Naive thymus-derived CD4-positive, alpha-beta T cell (primary cell): ENCODE measurements around the gene CLDN9. TPM values are rescaled to one million over a fixed set of nuclear protein-coding genes. Genes with fewer than 3 reads are reported as not detected.

ENCODE experiments used
- ATAC-seq: fragments of 150-1000 bp; cut with Tn5 transposase; 2 replicates; pipeline ENCODE4 v1.10.0; 2021; ENCODE audit warnings: mild to moderate bottlenecking, moderate library complexity
- CTCF ChIA-PET: fragments of 350-600 bp; sonication (Branson Sonifier 250); formaldehyde crosslinking; loops from one replicate; lab custom pipeline; 2021; ENCODE audit warnings: antibody characterized with exemption; lab: Charles Lee
- POLR2A ChIA-PET: fragments of 350-600 bp; sonication (Branson Sonifier 250); formaldehyde crosslinking; loops from one replicate; lab custom pipeline; 2021; ENCODE audit warnings: antibody characterized with exemption, inconsistent platforms; lab: Charles Lee
- DNase-seq, 9 donors: peaks; one replicate each; pipeline versions ENCODE4 v3.0.0 to v3.0.0-alpha.2; 2020 to 2022; ENCODE audit warnings: mixed read lengths in 1 of 9
- H3K27ac ChIP-seq: one replicate; pipeline ENCODE4 v1.7.0; 2013; ENCODE audit warnings: mild to moderate bottlenecking, low read depth, low read length, moderate library complexity
- H3K27me3 ChIP-seq, 2 donors: one replicate each; pipeline ENCODE4 v1.7.0; 2013; ENCODE audit warnings: low read length in 2 of 2, mild to moderate bottlenecking in 2 of 2, moderate library complexity in 2 of 2; ENCODE audit not compliant: control insufficient read depth in 2 of 2, insufficient read depth in 2 of 2
- H3K36me3 ChIP-seq, 3 experiments: 1 replicate in 2 of 3; 2 replicates in 1 of 3; pipeline ENCODE4 v1.7.0; 2013; ENCODE audit warnings: low read length in 3 of 3, mild to moderate bottlenecking in 3 of 3, moderate library complexity in 1 of 3; ENCODE audit not compliant: insufficient read depth in 3 of 3, control insufficient read depth in 2 of 3
- H3K4me1 ChIP-seq, 2 donors: one replicate each; pipeline ENCODE4 v1.7.0; 2013; ENCODE audit warnings: low read length in 2 of 2, mild to moderate bottlenecking in 2 of 2, moderate library complexity in 1 of 2; ENCODE audit not compliant: control insufficient read depth in 2 of 2, insufficient read depth in 2 of 2
- H3K4me3 ChIP-seq: 2 replicates; pipeline ENCODE4 v1.7.0; 2013; ENCODE audit warnings: mild to moderate bottlenecking, low read length
- H3K9me3 ChIP-seq, 3 experiments: 1 replicate in 2 of 3; 2 replicates in 1 of 3; pipeline ENCODE4 v1.7.0; 2013; ENCODE audit warnings: low read length in 3 of 3; ENCODE audit not compliant: control insufficient read depth in 2 of 3
- H3K27ac Mint-ChIP-seq, 9 donors: one replicate each; pipeline ENCODE4 v1.8.0; 2020 to 2022; ENCODE audit warnings: mixed read lengths in 9 of 9, mild to moderate bottlenecking in 8 of 9, moderate library complexity in 5 of 9, inconsistent platforms in 2 of 9
- H3K27me3 Mint-ChIP-seq, 5 donors: one replicate each; pipeline ENCODE4 v1.8.0; 2021 to 2022; ENCODE audit warnings: mixed read lengths in 5 of 5, mild to moderate bottlenecking in 1 of 5
- H3K36me3 Mint-ChIP-seq, 5 donors: one replicate each; pipeline ENCODE4 v1.8.0; 2020 to 2022; ENCODE audit warnings: mixed read lengths in 5 of 5, mild to moderate bottlenecking in 3 of 5, inconsistent platforms in 1 of 5
- H3K4me1 Mint-ChIP-seq, 7 donors: one replicate each; pipeline ENCODE4 v1.8.0; 2020 to 2022; ENCODE audit warnings: mixed read lengths in 7 of 7, mild to moderate bottlenecking in 3 of 7, inconsistent platforms in 1 of 7
- H3K4me3 Mint-ChIP-seq, 10 donors: one replicate each; pipeline ENCODE4 v1.8.0; 2020 to 2022; ENCODE audit warnings: mild to moderate bottlenecking in 10 of 10, mixed read lengths in 10 of 10, moderate library complexity in 6 of 10, inconsistent platforms in 2 of 10
- H3K9me3 Mint-ChIP-seq, 11 donors: one replicate each; pipeline ENCODE4 v1.8.0; 2020 to 2022; ENCODE audit warnings: mixed read lengths in 11 of 11, mild to moderate bottlenecking in 4 of 11, inconsistent platforms in 1 of 11, moderate library complexity in 1 of 11
- intact Hi-C, 2 donors: fragments of 100-400 bp; cut with micrococcal nuclease; formaldehyde crosslinking; loops; one replicate each; pipeline ENCODE4 v1.15.1; 2023
- polyA plus RNA-seq, 2 donors: library from polyadenylated mRNA; unstranded; fragments of 300-500 nt; fragmentation: Illumina TruSeq; gene quantifications; one replicate each; pipeline ENCODE4 v1.2.3, GENCODE V29; 2021
- total RNA-seq, 6 experiments: library from RNA in 5 of 6; stranded (reverse) in 5 of 6; gene quantifications; 1 replicate in 5 of 6; 2 replicates in 1 of 6; pipeline ENCODE4 v1.2.3 and lab custom pipeline; 2021 to 2026

The CLDN9 gene
- total and polyA plus RNA-seq, 7 experiments from 2014 or later = 0.15 to 0.37 TPM; not detected in 5

DNA sequence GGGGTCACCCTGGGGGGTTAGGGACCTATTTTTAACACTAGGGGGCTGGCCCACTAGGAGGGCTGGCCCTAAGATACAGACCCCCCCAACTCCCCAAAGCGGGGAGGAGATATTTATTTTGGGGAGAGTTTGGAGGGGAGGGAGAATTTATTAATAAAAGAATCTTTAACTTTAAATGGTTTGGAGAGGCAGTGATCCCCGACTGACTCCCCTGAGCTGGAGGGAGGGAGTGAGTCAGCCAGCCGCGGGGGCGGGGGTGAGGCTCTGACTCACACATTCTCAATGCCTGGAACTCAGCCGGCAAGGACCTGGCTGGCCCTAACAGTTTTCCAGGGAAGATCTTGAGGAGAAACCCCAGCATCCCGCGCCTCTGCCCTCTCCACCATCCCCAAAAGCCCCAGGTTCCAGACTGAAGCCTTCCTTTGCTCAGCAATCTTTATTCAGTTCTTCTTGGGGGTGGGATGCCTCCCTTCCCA is 9.5 kb downstream of the CLDN9 start:
- H3K9me3 Mint-ChIP-seq = no peaks in the 10 kb centered on the region
- ATAC-seq = no peak

GRCh38 chr16:3022684-3023414 is 10.1 kb downstream of the CLDN9 start:
- Mint-ChIP-seq H3K27ac (peak overlapping the region; percentile 84 to 99 (median 94)), H3K27me3 (peaks cover 0 to 12% (median 0%) of the 10 kb centered on the region in 5 donors), H3K36me3 (peaks cover 0 to 14% (median 3%) of the 10 kb centered on the region in 5 donors), H3K4me1 (peaks cover 12 to 64% (median 44%) of the 10 kb centered on the region in 7 donors), H3K9me3 (no peaks in the 10 kb centered on the region), H3K4me3 (peak overlapping the region; percentile 78 to 98 (median 92))
- intact Hi-C loops = loop anchor here (2.0 to 10.0 kb wide), 7 partner anchors 111 to 1229 kb away; partner anchors contain the start of genes CEMP1 (in 1 of the 2), CLUAP1 (in 1 of the 2), FLYWCH1 (in 1 of the 2) and FLYWCH2 (in 1 of the 2)
- ATAC-seq (no peak), DNase-seq (no peak)
- ChIA-PET CTCF (interaction anchor here (1.0 to 3.3 kb wide), 3 partner anchors 9 to 112 kb away, joined by 3 to 11 read pairs (median 5); partner anchors contain the start of gene ZNF213), POLR2A (interaction anchor here (0.6 to 2.9 kb wide), 9 partner anchors 9 to 112 kb away, joined by 3 to 11 read pairs (median 4); partner anchors contain the start of genes CLDN9 and ZNF213)
- H3K27ac ChIP-seq = peak overlapping the region; percentile 98
- H3K36me3 ChIP-seq = peaks cover 0 to 20% (median 0%) of the 10 kb centered on the region in 3 experiments
- H3K27me3 ChIP-seq = no peaks in the 10 kb centered on the region
- H3K4me1 ChIP-seq = peaks cover 36 to 43% of the 10 kb centered on the region in 2 donors
- no peaks in the 10 kb centered on the region for H3K9me3 ChIP-seq
- H3K4me3 ChIP-seq = no peak overlapping the region

More for the DNA sequence above, 9.5 kb downstream of the CLDN9 start:
- Mint-ChIP-seq H3K4me1 (peaks cover 12 to 64% (median 44%) of the 10 kb centered on the region in 7 donors), H3K36me3 (peaks cover 0 to 14% (median 3%) of the 10 kb centered on the region in 5 donors), H3K27ac (peak overlapping the region; percentile 78 to 99 (median 94)), H3K4me3 (peak overlapping the region in 9 of 10 donors; percentile 87 to 98 (median 93)), H3K27me3 (peaks cover 0 to 12% (median 0%) of the 10 kb centered on the region in 5 donors)
- intact Hi-C loops = loop anchor here (2.0 to 10.0 kb wide), 7 partner anchors 110 to 1230 kb away; partner anchors contain the start of genes CEMP1 (in 1 of the 2), CLUAP1 (in 1 of the 2), FLYWCH1 (in 1 of the 2) and FLYWCH2 (in 1 of the 2)
- Histone ChIP-seq H3K27me3 (no peaks in the 10 kb centered on the region), H3K4me1 (peaks cover 36 to 43% of the 10 kb centered on the region in 2 donors), H3K36me3 (peaks cover 0 to 18% (median 0%) of the 10 kb centered on the region in 3 experiments), H3K9me3 (no peaks in the 10 kb centered on the region), H3K4me3 (no peak overlapping the region), H3K27ac (peak overlapping the region; percentile 98)
- ChIA-PET CTCF (interaction anchor here (0.7 to 3.3 kb wide), 4 partner anchors 9 to 251 kb away, joined by 3 to 11 read pairs (median 4); partner anchors contain the start of gene ZNF213), POLR2A (interaction anchor here (0.6 to 2.9 kb wide), 5 partner anchors 10 to 45 kb away, joined by 3 to 11 read pairs (median 5); no protein-coding TSS in a partner anchor)
- DNase-seq = peak in 2 of 9 donors; percentile 75 to 88

- Mint-ChIP-seq H3K27me3 (peaks cover 0 to 7% (median 0%) of the 10 kb centered on the region in 5 donors), H3K4me1 (peaks cover 12 to 62% (median 47%) of the 10 kb centered on the region in 7 donors), H3K4me3 (peak overlapping the region; percentile 78 to 98 (median 92)), H3K9me3 (no peaks in the 10 kb centered on the region), H3K36me3 (peaks cover 0 to 14% (median 3%) of the 10 kb centered on the region in 5 donors), H3K27ac (peak overlapping the region; percentile 84 to 99 (median 94))
- H3K4me3 ChIP-seq = peak overlapping the region; percentile 87
- ATAC-seq (no peak), DNase-seq (peak in 1 of 9 donors; percentile 22)
- CTCF ChIA-PET = interaction anchor here (1.0 to 3.3 kb wide), 3 partner anchors 8 to 112 kb away, joined by 3 to 11 read pairs (median 5); partner anchors contain the start of gene ZNF213
- H3K27ac ChIP-seq = peak overlapping the region; percentile 98
- intact Hi-C loops = loop anchor here (2.0 to 10.0 kb wide), 7 partner anchors 111 to 1229 kb away; partner anchors contain the start of genes CEMP1 (in 1 of the 2), CLUAP1 (in 1 of the 2), FLYWCH1 (in 1 of the 2) and FLYWCH2 (in 1 of the 2)
- POLR2A ChIA-PET = interaction anchor here (0.6 to 2.9 kb wide), 8 partner anchors 9 to 112 kb away, joined by 3 to 11 read pairs (median 4); partner anchors contain the start of genes CLDN9 and ZNF213
- no peaks in the 10 kb centered on the region for H3K9me3 ChIP-seq
- H3K36me3 ChIP-seq = peaks cover 0 to 20% (median 0%) of the 10 kb centered on the region in 3 experiments
- no peaks in the 10 kb centered on the region for H3K27me3 ChIP-seq
- H3K4me1 ChIP-seq = peaks cover 36 to 45% of the 10 kb centered on the region in 2 donors
Measured at GRCh38 chr16:3023415-3023668, 10.6 kb downstream of the CLDN9 start.

DNA sequence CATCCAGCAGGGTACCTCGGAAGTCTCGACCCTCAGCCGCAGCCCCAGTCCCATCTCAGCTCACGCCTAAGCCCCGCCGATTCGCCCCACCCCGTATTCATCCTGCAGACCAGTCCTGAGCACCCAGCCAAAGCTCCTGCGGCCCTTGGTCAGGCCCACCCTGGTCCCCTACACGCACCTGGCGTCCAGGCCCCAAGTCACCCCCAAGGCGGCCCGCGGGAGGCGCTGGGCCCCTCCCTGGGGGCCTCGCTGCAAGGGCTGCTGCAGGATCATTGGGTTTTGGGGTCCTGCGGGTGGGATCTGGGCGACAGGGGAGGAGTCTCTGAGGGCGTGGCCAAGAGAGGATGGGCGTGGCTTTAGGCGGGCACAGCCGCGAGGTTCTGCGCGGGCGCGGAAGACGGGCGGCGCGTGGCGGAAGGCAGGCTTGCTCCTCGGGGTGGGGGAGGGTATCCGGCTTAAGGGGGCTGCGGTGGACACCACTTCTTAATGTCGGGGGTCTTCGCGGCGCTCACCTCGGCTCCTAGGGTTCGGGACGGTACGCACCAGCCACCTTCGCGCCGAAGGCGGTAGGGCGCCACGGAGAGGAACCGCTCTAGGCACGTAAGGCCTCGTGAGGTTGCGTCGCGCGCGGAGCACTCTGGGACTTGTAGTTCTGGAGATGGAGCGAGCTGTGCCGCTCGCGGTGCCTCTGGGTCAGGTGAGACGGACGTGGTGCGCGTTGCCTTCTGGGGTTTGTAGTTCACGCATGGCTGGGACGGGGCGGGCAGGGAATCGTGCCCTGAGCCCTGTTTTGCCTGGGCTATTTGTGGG is 11.2 kb downstream of the CLDN9 start, which contains the start of the genes HCFC1R1 and THOC6:
Gene HCFC1R1 (minus strand): TSS at position 274 of the 810 bp plus-strand sequence. CDS start 1 bp downstream, at position 273.
Gene THOC6 (plus strand): TSS at position 367 of the 810 bp plus-strand sequence. CDS start 292 bp downstream, at position 659.
- CTCF ChIA-PET = interaction anchor here (1.8 to 3.3 kb wide), 2 partner anchors 20 to 111 kb away, joined by 5 to 11 read pairs; partner anchors contain the start of gene ZNF213
- peaks cover 42 to 50% of the 10 kb centered on the region in 2 donors for H3K4me1 ChIP-seq
- intact Hi-C loops = loop anchor here (1.0 to 10.0 kb wide), 12 partner anchors 20 to 1228 kb away; partner anchors contain the start of genes PAQR4 (in 2 of the 2), CEMP1 (in 1 of the 2), CLUAP1 (in 1 of the 2) and ELOB (in 1 of the 2)
- Mint-ChIP-seq H3K4me3 (peak within 1 kb of the TSS; percentile 78 to 98 (median 92)), H3K27me3 (peaks cover 0 to 5% (median 2%) of the 10 kb centered on the region in 5 donors), H3K4me1 (peaks cover 15 to 62% (median 50%) of the 10 kb centered on the region in 7 donors), H3K27ac (peak within 1 kb of the TSS; percentile 85 to 99 (median 96)), H3K9me3 (no peaks in the 10 kb centered on the region), H3K36me3 (peaks cover 0 to 14% (median 3%) of the 10 kb centered on the region in 5 donors)
- peak within 1 kb of the TSS; percentile 87 for H3K4me3 ChIP-seq
- peak; percentile 86 to 96 (median 96) for DNase-seq
- H3K36me3 ChIP-seq = peaks cover 0 to 20% (median 0%) of the 10 kb centered on the region in 3 experiments
- peaks cover 0 to under 1% of the 10 kb centered on the region in 2 donors for H3K27me3 ChIP-seq
- peak; percentile 89 for ATAC-seq
- H3K9me3 ChIP-seq = no peaks in the 10 kb centered on the region
- POLR2A ChIA-PET = interaction anchor here (0.6 to 2.9 kb wide), 13 partner anchors 10 to 111 kb away, joined by 3 to 11 read pairs (median 4); partner anchors contain the start of genes CLDN9 and ZNF213
- peak within 1 kb of the TSS; percentile 98 for H3K27ac ChIP-seq
